ENCODE measurements around the gene HES4.
"Not testable (repeated sequence)": the region's sequence is repeated elsewhere in the genome, so short reads cannot be mapped to it uniquely, and the experiment has no call there.

GRCh38 chr1:988061-988460 lies 11.8 kb downstream of the HES4 start:
- TF ChIP-seq POLR2A, POLR2AphosphoS5, EP300 (IDR thresholded peaks at IDR 0.05): not testable (repeated sequence)
- TF ChIP-seq, protein P1, sequence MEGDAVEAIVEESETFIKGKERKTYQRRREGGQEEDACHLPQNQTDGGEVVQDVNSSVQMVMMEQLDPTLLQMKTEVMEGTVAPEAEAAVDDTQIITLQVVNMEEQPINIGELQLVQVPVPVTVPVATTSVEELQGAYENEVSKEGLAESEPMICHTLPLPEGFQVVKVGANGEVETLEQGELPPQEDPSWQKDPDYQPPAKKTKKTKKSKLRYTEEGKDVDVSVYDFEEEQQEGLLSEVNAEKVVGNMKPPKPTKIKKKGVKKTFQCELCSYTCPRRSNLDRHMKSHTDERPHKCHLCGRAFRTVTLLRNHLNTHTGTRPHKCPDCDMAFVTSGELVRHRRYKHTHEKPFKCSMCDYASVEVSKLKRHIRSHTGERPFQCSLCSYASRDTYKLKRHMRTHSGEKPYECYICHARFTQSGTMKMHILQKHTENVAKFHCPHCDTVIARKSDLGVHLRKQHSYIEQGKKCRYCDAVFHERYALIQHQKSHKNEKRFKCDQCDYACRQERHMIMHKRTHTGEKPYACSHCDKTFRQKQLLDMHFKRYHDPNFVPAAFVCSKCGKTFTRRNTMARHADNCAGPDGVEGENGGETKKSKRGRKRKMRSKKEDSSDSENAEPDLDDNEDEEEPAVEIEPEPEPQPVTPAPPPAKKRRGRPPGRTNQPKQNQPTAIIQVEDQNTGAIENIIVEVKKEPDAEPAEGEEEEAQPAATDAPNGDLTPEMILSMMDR (IDR thresholded peaks at IDR 0.05): not testable (repeated sequence)

Measured in stomach (tissue), 4 donors.